NCI-H1436 (cell line): ENCODE measurements around the gene GPR157.

ENCODE experiments used
- DNase-seq: peaks from one replicate; lab custom pipeline; 2025; lab: John Stamatoyannopoulos, UW

GPR157 gene

GRCh38 chr1:9061252-9061960 lies 67.5 kb downstream of the GPR157 start:
- no peak for DNase-seq

- no peak for DNase-seq
Observed at GRCh38 chr1:9059891-9060744, 68.8 kb downstream of the GPR157 start.

- no peak for DNase-seq
Observed at GRCh38 chr1:9058465-9058864, 70.4 kb downstream of the GPR157 start.

- no peak for DNase-seq
Observed at GRCh38 chr1:9057851-9058250, 71.1 kb downstream of the GPR157 start.

GRCh38 chr1:9052272-9053049 lies 76.4 kb downstream of the GPR157 start:
- no peak for DNase-seq

- no peak for DNase-seq
Observed at GRCh38 chr1:9051379-9051778, 77.5 kb downstream of the GPR157 start.

GRCh38 chr1:9050803-9051202 lies 78.1 kb downstream of the GPR157 start:
- no peak for DNase-seq
